GM21825 (cell line): Measurements from ENCODE around the gene DAAM1.

Experiments
- ATAC-seq: cut with Tn5 transposase; IDR thresholded peaks from one replicate; pipeline ENCODE4 v1.9.1; 2021; ENCODE audit warnings: mild to moderate bottlenecking, moderate library complexity; ENCODE audit not compliant: unreplicated experiment

The DAAM1 gene

GRCh38 chr14:59310633-59311032 lies 122.2 kb downstream of the DAAM1 start:
- ATAC-seq = no peak

GRCh38 chr14:59311723-59312122 lies 123.3 kb downstream of the DAAM1 start:
- no peak for ATAC-seq

- ATAC-seq = peak; percentile 74
Observed at GRCh38 chr14:59313144-59313651, 124.7 kb downstream of the DAAM1 start.

GRCh38 chr14:59313658-59314608 lies 125.5 kb downstream of the DAAM1 start:
- ATAC-seq = no peak

GRCh38 chr14:59314953-59315599 lies 126.6 kb downstream of the DAAM1 start:
- ATAC-seq = no peak

- no peak for ATAC-seq
Observed at GRCh38 chr14:59316151-59316830, 127.8 kb downstream of the DAAM1 start.

GRCh38 chr14:59317346-59317745 lies 128.9 kb downstream of the DAAM1 start:
- ATAC-seq = no peak

- ATAC-seq = no peak
Observed at GRCh38 chr14:59317798-59318505, 129.5 kb downstream of the DAAM1 start.

GRCh38 chr14:59318908-59319307 lies 130.4 kb downstream of the DAAM1 start:
- ATAC-seq = no peak

GRCh38 chr14:59320361-59320760 lies 131.9 kb downstream of the DAAM1 start:
- ATAC-seq = no peak

GRCh38 chr14:59320763-59321625 lies 132.5 kb downstream of the DAAM1 start:
- ATAC-seq = no peak

- no peak for ATAC-seq
Observed at GRCh38 chr14:59321626-59321949, 133.1 kb downstream of the DAAM1 start.

GRCh38 chr14:59325906-59326305 lies 137.4 kb downstream of the DAAM1 start:
- no peak for ATAC-seq

GRCh38 chr14:59328454-59328853 lies 140.0 kb downstream of the DAAM1 start:
- ATAC-seq = no peak

- no peak for ATAC-seq
Observed at GRCh38 chr14:59330455-59330854, 142.0 kb downstream of the DAAM1 start.

- no peak for ATAC-seq
Observed at GRCh38 chr14:59331217-59331616, 142.8 kb downstream of the DAAM1 start.

- ATAC-seq = no peak
Observed at GRCh38 chr14:59332727-59333126, 144.3 kb downstream of the DAAM1 start.

- no peak for ATAC-seq
Observed at GRCh38 chr14:59333235-59333634, 144.8 kb downstream of the DAAM1 start.

- ATAC-seq = no peak
Observed at GRCh38 chr14:59333668-59334067, 145.2 kb downstream of the DAAM1 start.

- no peak for ATAC-seq
Observed at GRCh38 chr14:59334253-59334652, 145.8 kb downstream of the DAAM1 start.
